H1 (cell line): ENCODE results near the gene DPYD. TPM values are rescaled to one million over a fixed set of nuclear protein-coding genes. Genes with fewer than 3 reads are reported as not detected.

Experiments
- CTCF ChIA-PET: fragments of 300-600 bp; sonication (Branson Sonifier 250); formaldehyde crosslinking; loops from one replicate; lab custom pipeline; 2021; ENCODE audit not compliant: partially characterized antibody; lab: Charles Lee
- POLR2A ChIA-PET: fragments of 300-600 bp; sonication (Branson Sonifier 250); formaldehyde crosslinking; loops from one replicate; lab custom pipeline; 2021; ENCODE audit warnings: inconsistent platforms; ENCODE audit not compliant: partially characterized antibody; lab: Charles Lee
- DNase-seq, 2 experiments: peaks; one replicate each; pipeline versions ENCODE4 v3.0.0 to v3.0.0-alpha.2; 2010 to 2022; ENCODE audit warnings: low spot score in 2 of 2, low read depth in 1 of 2, mixed read lengths in 1 of 2
- FAIRE-seq: peaks from 2 replicates; lab custom pipeline; 2011; peaks lifted over from hg19 to GRCh38; lab: Jason Lieb, UNC
- H2AFZ ChIP-seq: 2 replicates; pipeline ENCODE4 v1.8.1; 2012; ENCODE audit warnings: low read length, inconsistent platforms
- H2AK5ac ChIP-seq: 2 replicates; pipeline ENCODE4 v1.6.1; 2013; ENCODE audit warnings: low read depth, low read length
- H2BK120ac ChIP-seq: replicated peaks from 2 replicates; pipeline ENCODE3; 2013; ENCODE audit warnings: low read depth, low read length, inconsistent platforms
- H2BK12ac ChIP-seq: 2 replicates; pipeline ENCODE4 v1.6.1; 2013; ENCODE audit warnings: low read depth, low read length
- H2BK15ac ChIP-seq: 2 replicates; pipeline ENCODE4 v1.6.1; 2013; ENCODE audit warnings: low read length
- H2BK20ac ChIP-seq: 2 replicates; pipeline ENCODE4 v1.6.1; 2013; ENCODE audit warnings: low read length
- H2BK5ac ChIP-seq: 2 replicates; pipeline ENCODE4 v1.6.1; 2013; ENCODE audit warnings: low read depth, low read length
- H3K14ac ChIP-seq: 2 replicates; pipeline ENCODE4 v1.6.1; 2013; ENCODE audit warnings: inconsistent platforms; ENCODE audit not compliant: insufficient read length
- H3K18ac ChIP-seq: 2 replicates; pipeline ENCODE4 v1.6.1; 2013; ENCODE audit warnings: low read length; ENCODE audit errors: extremely low read depth
- H3K23ac ChIP-seq: 2 replicates; pipeline ENCODE4 v1.6.1; 2013; ENCODE audit warnings: inconsistent platforms; ENCODE audit not compliant: insufficient read length
- H3K23me2 ChIP-seq: 2 replicates; pipeline ENCODE4 v1.6.1; 2013; ENCODE audit warnings: low read depth, low read length
- H3K27ac ChIP-seq: 2 replicates; pipeline ENCODE4 v1.6.1; 2011; ENCODE audit warnings: low read depth, low read length, inconsistent platforms
- H3K27me3 ChIP-seq, 4 experiments: replicated peaks in 1 of 4; 1 replicate in 1 of 4; 2 replicates in 3 of 4; pipeline versions ENCODE4 v1.6.1 to v1.8.1; 2011 to 2013; ENCODE audit warnings: low read length in 3 of 4, mild to moderate bottlenecking in 3 of 4, inconsistent platforms in 2 of 4, mixed read lengths in 2 of 4, moderate library complexity in 1 of 4; ENCODE audit not compliant: control insufficient read depth in 3 of 4, insufficient read depth in 3 of 4; ENCODE audit errors: extremely low read depth in 1 of 4
- H3K36me3 ChIP-seq, 4 experiments: 2 replicates each; pipeline versions ENCODE4 v1.6.1 to v1.8.1; 2011 to 2013; ENCODE audit warnings: mild to moderate bottlenecking in 4 of 4, low read length in 3 of 4, moderate library complexity in 2 of 4, control low read depth in 1 of 4, inconsistent platforms in 1 of 4; ENCODE audit not compliant: insufficient read depth in 4 of 4, control insufficient read depth in 2 of 4
- H3K4ac ChIP-seq: replicated peaks from 2 replicates; pipeline ENCODE3; 2013; ENCODE audit warnings: low read length, low read depth, mixed read lengths, inconsistent platforms; ENCODE audit not compliant: insufficient read length
- H3K4me1 ChIP-seq, 4 experiments: replicated peaks in 1 of 4; 1 replicate in 1 of 4; 2 replicates in 3 of 4; pipeline versions ENCODE4 v1.6.1 to v1.8.1; 2011 to 2013; ENCODE audit warnings: low read length in 3 of 4, inconsistent platforms in 2 of 4, mixed read lengths in 1 of 4; ENCODE audit not compliant: insufficient read depth in 4 of 4, control insufficient read depth in 3 of 4
- H3K4me2 ChIP-seq, 2 experiments: 2 replicates each; pipeline versions ENCODE4 v1.6.1 to v1.8.1; 2011 to 2013; ENCODE audit warnings: low read depth in 2 of 2, low read length in 2 of 2, control low read depth in 1 of 2, inconsistent platforms in 1 of 2, mild to moderate bottlenecking in 1 of 2; ENCODE audit not compliant: insufficient read depth in 1 of 2
- H3K4me3 ChIP-seq, 4 experiments: fragments of 200-600, 300-600 bp in 1 of 4; sonication (generic), shearing (Covaris generic), sonication (Bioruptor Twin) in 1 of 4; 2 replicates each; pipeline versions ENCODE4 v1.5.1 to v1.8.1; 2011 to 2016; ENCODE audit warnings: low read length in 4 of 4, low read depth in 3 of 4, control low read depth in 2 of 4, inconsistent platforms in 2 of 4, mild to moderate bottlenecking in 2 of 4, mixed read lengths in 1 of 4, moderate library complexity in 1 of 4; ENCODE audit not compliant: insufficient read depth in 2 of 4; ENCODE audit errors: extremely low read depth in 1 of 4
- H3K56ac ChIP-seq: replicated peaks from 2 replicates; pipeline ENCODE3; 2013; ENCODE audit warnings: low read depth, mild to moderate bottlenecking, mixed read lengths, low read length, inconsistent platforms; ENCODE audit not compliant: insufficient read length
- H3K79me1 ChIP-seq: 2 replicates; pipeline ENCODE4 v1.6.1; 2013; ENCODE audit warnings: low read depth, low read length, control low read depth
- H3K79me2 ChIP-seq, 2 experiments: 2 replicates each; pipeline versions ENCODE4 v1.6.1 to v1.8.1; 2012 to 2013; ENCODE audit warnings: low read length in 2 of 2, mild to moderate bottlenecking in 2 of 2, inconsistent platforms in 1 of 2; ENCODE audit not compliant: insufficient read depth in 2 of 2, control insufficient read depth in 1 of 2
- H3K9ac ChIP-seq, 4 experiments: replicated peaks in 1 of 4; 1 replicate in 1 of 4; 2 replicates in 3 of 4; pipeline versions ENCODE4 v1.6.1 to v1.8.1; 2011 to 2013; ENCODE audit warnings: low read depth in 3 of 4, low read length in 3 of 4, control low read depth in 2 of 4, mild to moderate bottlenecking in 2 of 4, moderate library complexity in 2 of 4, inconsistent platforms in 1 of 4; ENCODE audit errors: extremely low read depth in 1 of 4
- H3K9me3 ChIP-seq, 2 experiments: 2 replicates each; pipeline versions ENCODE4 v1.6.1 to v1.8.1; 2012 to 2013; ENCODE audit warnings: mild to moderate bottlenecking in 2 of 2, moderate library complexity in 2 of 2, control low read depth in 1 of 2, inconsistent platforms in 1 of 2, low read depth in 1 of 2, low read length in 1 of 2, mixed read lengths in 1 of 2; ENCODE audit not compliant: insufficient read depth in 2 of 2
- H4K20me1 ChIP-seq, 2 experiments: replicated peaks in 1 of 2; 2 replicates each; pipeline versions ENCODE3 to v1.8.1; 2011 to 2013; ENCODE audit warnings: inconsistent platforms in 2 of 2, low read length in 2 of 2, mild to moderate bottlenecking in 1 of 2; ENCODE audit not compliant: insufficient read depth in 2 of 2, control insufficient read depth in 1 of 2
- H4K5ac ChIP-seq: 2 replicates; pipeline ENCODE4 v1.6.1; 2013; ENCODE audit warnings: low read length, low read depth, mixed read lengths, inconsistent platforms; ENCODE audit not compliant: insufficient read length
- H4K8ac ChIP-seq: 2 replicates; pipeline ENCODE4 v1.8.0; 2013; ENCODE audit warnings: mild to moderate bottlenecking, moderate library complexity, low read length, inconsistent platforms; ENCODE audit not compliant: insufficient read depth; ENCODE audit errors: extremely low read depth
- H4K91ac ChIP-seq: replicated peaks from 2 replicates; pipeline ENCODE3; 2013; ENCODE audit warnings: low read length, mixed read lengths, inconsistent platforms; ENCODE audit not compliant: insufficient read length
- BACH1 ChIP-seq: IDR thresholded peaks from 2 replicates; pipeline ENCODE4 v1.6.1; 2012; ENCODE audit warnings: low read length, improper control_type of control experiment
- BRCA1 ChIP-seq: IDR thresholded peaks from 2 replicates; pipeline ENCODE4 v1.6.1; 2012; ENCODE audit warnings: low read depth, low read length, improper control_type of control experiment
- CREB1 ChIP-seq: IDR thresholded peaks from 2 replicates; pipeline ENCODE4 v1.6.1; 2012; ENCODE audit warnings: inconsistent platforms
- FOSL1 ChIP-seq: IDR thresholded peaks from 2 replicates; pipeline ENCODE4 v1.6.1; 2011; ENCODE audit warnings: mild to moderate bottlenecking, low read depth, low read length, moderate library complexity; ENCODE audit not compliant: insufficient read depth
- HDAC2 ChIP-seq, 2 experiments: fragments of 300-600 bp in 1 of 2; sonication (generic) in 1 of 2; IDR thresholded peaks; 2 replicates each; pipeline ENCODE4 v1.6.1; 2011 to 2012; ENCODE audit warnings: low read depth in 2 of 2, low read length in 2 of 2, mild to moderate bottlenecking in 2 of 2, moderate library complexity in 2 of 2, borderline replicate concordance in 1 of 2, inconsistent platforms in 1 of 2
- JUN ChIP-seq: IDR thresholded peaks from 2 replicates; pipeline ENCODE4 v1.6.1; 2011; ENCODE audit warnings: low read depth, mild to moderate bottlenecking, improper control_type of control experiment, low read length
- KDM4A ChIP-seq: IDR thresholded peaks from one replicate; pipeline ENCODE4 v1.7.1; 2012; ENCODE audit warnings: low read depth, mild to moderate bottlenecking, moderate library complexity, low read length, inconsistent platforms; ENCODE audit not compliant: severe bottlenecking
- RBBP5 ChIP-seq: IDR thresholded peaks from 2 replicates; pipeline ENCODE4 v1.7.1; 2012; ENCODE audit warnings: low read depth, mild to moderate bottlenecking, inconsistent platforms, low read length, moderate library complexity, borderline replicate concordance
- RXRA ChIP-seq: IDR thresholded peaks from 2 replicates; pipeline ENCODE4 v1.6.1; 2011; ENCODE audit warnings: low read depth, mild to moderate bottlenecking, low read length, moderate library complexity; ENCODE audit not compliant: insufficient read depth
- SIX5 ChIP-seq: IDR thresholded peaks from 2 replicates; pipeline ENCODE4 v1.6.1; 2011; ENCODE audit warnings: mild to moderate bottlenecking, low read depth, low read length
- SP2 ChIP-seq: IDR thresholded peaks from 2 replicates; pipeline ENCODE4 v1.6.1; 2012; ENCODE audit warnings: mild to moderate bottlenecking, low read length, inconsistent platforms
- TAF1 ChIP-seq: IDR thresholded peaks from 2 replicates; pipeline ENCODE4 v1.6.1; 2011; ENCODE audit warnings: mild to moderate bottlenecking, low read depth, low read length
- YY1 ChIP-seq: IDR thresholded peaks from 2 replicates; pipeline ENCODE4 v1.6.1; 2011; ENCODE audit warnings: low read depth, mild to moderate bottlenecking, low read length
- polyA plus RNA-seq, 7 experiments: library from polyadenylated mRNA; depleted of rRNA in 3 of 7; stranded (reverse) in 5 of 7; unstranded in 2 of 7; fragments of >200 nt in 5 of 7; fragments of 200-250 nt in 2 of 7; gene quantifications; 1 replicate in 5 of 7; 2 replicates in 1 of 7; 4 replicates in 1 of 7; pipeline versions ENCODE4 v1.2.1 to v1.2.3, GENCODE V29; 2011 to 2013; ENCODE audit warnings: missing spikeins in 2 of 7, mixed read lengths in 2 of 7
- total RNA-seq: library from RNA; stranded (reverse); fragmentation: NEBNext Ultra II Directional; extraction: Animal tissue kit (Norgen Biotek cat#: 25700); gene quantifications from 2 replicates; pipeline ENCODE4 v1.2.1, GENCODE V29; 2021
- TF ChIP-seq, protein P1 (sequence below), 3 experiments: IDR thresholded peaks; 1 replicate in 2 of 3; 2 replicates in 1 of 3; pipeline versions ENCODE4 v1.5.1 to v1.6.1; 2011; ENCODE audit warnings: low read length in 3 of 3, mild to moderate bottlenecking in 3 of 3, inconsistent platforms in 2 of 3, low read depth in 1 of 3, moderate library complexity in 1 of 3; ENCODE audit not compliant: insufficient read depth in 1 of 3; ENCODE audit errors: control extremely low read depth in 1 of 3

The DPYD gene
- total and polyA plus RNA-seq, 2 of the 8 experiments (the other 6 are each of a cell fraction or from before 2014, with no cell fraction given), result 0.29 to 0.73 TPM

DNA sequence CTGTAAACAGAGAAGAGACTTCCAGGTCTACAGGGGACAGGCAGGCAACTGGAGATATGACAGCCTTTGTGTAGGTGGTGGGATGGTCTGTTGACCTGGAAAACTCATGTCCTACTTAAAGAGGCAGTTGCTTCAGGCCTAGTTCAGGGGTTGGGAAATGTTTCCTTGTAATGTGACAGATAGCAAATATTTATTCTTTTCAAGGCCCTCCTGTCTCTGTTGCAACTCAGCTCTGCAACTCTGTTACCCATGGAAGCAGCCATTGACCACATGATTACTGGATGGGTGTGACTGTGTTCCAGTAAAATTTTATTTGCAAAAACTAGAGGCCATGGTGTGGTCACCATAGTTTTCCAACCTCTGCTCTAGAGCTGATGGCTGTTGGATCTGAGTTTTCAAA, 857.3 kb downstream of the DPYD start:
- Histone ChIP-seq H4K91ac (no peak overlapping the region), H2BK20ac (no peak overlapping the region), H3K14ac (no peak overlapping the region), H3K79me2 (no peaks in the 10 kb centered on the region), H2AK5ac (no peak overlapping the region), H3K23ac (no peak overlapping the region), H3K4me1 (no peaks in the 10 kb centered on the region), H3K4me2 (no peak overlapping the region), H3K4ac (no peak overlapping the region), H3K9ac (no peak overlapping the region), H4K20me1 (no peaks in the 10 kb centered on the region), H3K9me3 (no peaks in the 10 kb centered on the region; a peak in 1 of 4 replicates), H4K5ac (no peak overlapping the region), H2BK12ac (no peak overlapping the region), H3K27ac (no peak overlapping the region), H2BK120ac (no peak overlapping the region), H2AFZ (no peak overlapping the region), H3K79me1 (no peaks in the 10 kb centered on the region), H4K8ac (no peak overlapping the region), H3K56ac (no peak overlapping the region), H2BK5ac (no peak overlapping the region), H3K18ac (no peak overlapping the region), H3K23me2 (no peaks in the 10 kb centered on the region), H3K4me3 (no peak overlapping the region), H3K36me3 (no peaks in the 10 kb centered on the region), H3K27me3 (no peaks in the 10 kb centered on the region), H2BK15ac (no peak overlapping the region)
- FAIRE-seq (no peak), DNase-seq (no peak)
- ChIA-PET POLR2A (no interaction called here), CTCF (interaction anchor here (0.6 kb wide), 1 partner anchor 144 kb away, joined by 3 read pairs; no protein-coding TSS in a partner anchor)
- TF ChIP-seq HDAC2 (IDR thresholded peaks at IDR 0.05; ENCODE audit: borderline replicate concordance in 1 of 2, low read depth in 2 of 2, low read length in 2 of 2) (no peak), BACH1 (no peak), RBBP5 (no peak), YY1 (no peak), RXRA (no peak), BRCA1 (no peak), SP2 (no peak), TAF1 (no peak), JUN (no peak), KDM4A (no peak), CREB1 (no peak), SIX5 (no peak), FOSL1 (no peak)
- TF ChIP-seq, protein P1, sequence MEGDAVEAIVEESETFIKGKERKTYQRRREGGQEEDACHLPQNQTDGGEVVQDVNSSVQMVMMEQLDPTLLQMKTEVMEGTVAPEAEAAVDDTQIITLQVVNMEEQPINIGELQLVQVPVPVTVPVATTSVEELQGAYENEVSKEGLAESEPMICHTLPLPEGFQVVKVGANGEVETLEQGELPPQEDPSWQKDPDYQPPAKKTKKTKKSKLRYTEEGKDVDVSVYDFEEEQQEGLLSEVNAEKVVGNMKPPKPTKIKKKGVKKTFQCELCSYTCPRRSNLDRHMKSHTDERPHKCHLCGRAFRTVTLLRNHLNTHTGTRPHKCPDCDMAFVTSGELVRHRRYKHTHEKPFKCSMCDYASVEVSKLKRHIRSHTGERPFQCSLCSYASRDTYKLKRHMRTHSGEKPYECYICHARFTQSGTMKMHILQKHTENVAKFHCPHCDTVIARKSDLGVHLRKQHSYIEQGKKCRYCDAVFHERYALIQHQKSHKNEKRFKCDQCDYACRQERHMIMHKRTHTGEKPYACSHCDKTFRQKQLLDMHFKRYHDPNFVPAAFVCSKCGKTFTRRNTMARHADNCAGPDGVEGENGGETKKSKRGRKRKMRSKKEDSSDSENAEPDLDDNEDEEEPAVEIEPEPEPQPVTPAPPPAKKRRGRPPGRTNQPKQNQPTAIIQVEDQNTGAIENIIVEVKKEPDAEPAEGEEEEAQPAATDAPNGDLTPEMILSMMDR (IDR thresholded peaks at IDR 0.05; ENCODE audit: control extremely low read depth in 1 of 3, insufficient read depth in 1 of 3, low read depth in 1 of 3, low read length in 3 of 3), result no peak
